HL-60 (cell line): Measurements from ENCODE around the gene GRID1.
A peak's percentile ranks its signal among the peaks of the same experiment; 100 is the strongest.

Experiments used
- DNase-seq, 2 experiments: peaks; one replicate each; pipeline ENCODE4 v3.0.0-alpha.2; 2010 to 2020; ENCODE audit warnings: low read depth in 1 of 2, low spot score in 1 of 2
- H3K27ac ChIP-seq: fragments of 250-450 bp; sonication (Bioruptor Pico); replicated peaks from 2 replicates; pipeline ENCODE4 v1.5.1; 2020; ENCODE audit warnings: mild to moderate bottlenecking, moderate library complexity
- H3K27me3 ChIP-seq: fragments of 250-450 bp; sonication (Bioruptor Pico); 2 replicates; pipeline ENCODE4 v1.5.1; 2021; ENCODE audit warnings: mild to moderate bottlenecking, moderate library complexity; ENCODE audit not compliant: insufficient read depth, poor library complexity, severe bottlenecking
- H3K4me3 ChIP-seq: replicated peaks from 2 replicates; pipeline ENCODE4 v1.5.1; 2011; ENCODE audit warnings: mild to moderate bottlenecking, control low read depth, low read length; ENCODE audit not compliant: insufficient read depth
- POLR2AphosphoS5 ChIP-seq: IDR thresholded peaks from 2 replicates; pipeline ENCODE4 v1.6.1; 2012; ENCODE audit warnings: low read depth
- SPI1 ChIP-seq: IDR thresholded peaks from 2 replicates; pipeline ENCODE4 v1.6.1; 2012; ENCODE audit warnings: low read depth, mild to moderate bottlenecking, borderline replicate concordance
- TF ChIP-seq, protein P1 (sequence below): IDR thresholded peaks from one replicate; pipeline ENCODE4 v1.5.1; 2011; ENCODE audit warnings: low read length, control low read depth, inconsistent platforms; ENCODE audit not compliant: insufficient read depth
- TF ChIP-seq, protein P2 (sequence below): IDR thresholded peaks from 2 replicates; pipeline ENCODE4 v1.6.1; 2012; ENCODE audit warnings: low read depth; ENCODE audit not compliant: insufficient replicate concordance

GRID1 gene

DNA sequence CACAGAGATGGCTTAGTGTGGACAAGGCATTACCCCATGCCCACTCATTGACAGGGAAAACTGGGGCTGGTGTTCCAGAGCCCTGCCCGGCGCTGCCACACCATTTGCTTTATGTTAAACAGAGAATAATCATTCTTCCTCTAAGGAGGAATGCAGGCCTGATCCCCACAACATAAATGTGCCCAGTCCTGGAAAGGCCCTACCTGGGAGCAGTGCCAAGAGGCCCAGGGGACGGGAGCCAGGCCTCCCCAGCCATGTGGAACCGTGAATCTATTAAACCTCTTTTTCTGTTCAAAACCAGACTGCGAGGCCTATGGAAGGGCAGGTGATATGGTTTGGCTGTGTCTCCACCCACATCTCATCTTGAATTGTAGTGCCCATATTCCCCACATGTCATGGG is 264.1 kb downstream of the GRID1 start:
- Histone ChIP-seq H3K27me3 (no peaks in the 10 kb centered on the region), H3K4me3 (no peak overlapping the region), H3K27ac (no peak overlapping the region)
- TF ChIP-seq, protein P1, sequence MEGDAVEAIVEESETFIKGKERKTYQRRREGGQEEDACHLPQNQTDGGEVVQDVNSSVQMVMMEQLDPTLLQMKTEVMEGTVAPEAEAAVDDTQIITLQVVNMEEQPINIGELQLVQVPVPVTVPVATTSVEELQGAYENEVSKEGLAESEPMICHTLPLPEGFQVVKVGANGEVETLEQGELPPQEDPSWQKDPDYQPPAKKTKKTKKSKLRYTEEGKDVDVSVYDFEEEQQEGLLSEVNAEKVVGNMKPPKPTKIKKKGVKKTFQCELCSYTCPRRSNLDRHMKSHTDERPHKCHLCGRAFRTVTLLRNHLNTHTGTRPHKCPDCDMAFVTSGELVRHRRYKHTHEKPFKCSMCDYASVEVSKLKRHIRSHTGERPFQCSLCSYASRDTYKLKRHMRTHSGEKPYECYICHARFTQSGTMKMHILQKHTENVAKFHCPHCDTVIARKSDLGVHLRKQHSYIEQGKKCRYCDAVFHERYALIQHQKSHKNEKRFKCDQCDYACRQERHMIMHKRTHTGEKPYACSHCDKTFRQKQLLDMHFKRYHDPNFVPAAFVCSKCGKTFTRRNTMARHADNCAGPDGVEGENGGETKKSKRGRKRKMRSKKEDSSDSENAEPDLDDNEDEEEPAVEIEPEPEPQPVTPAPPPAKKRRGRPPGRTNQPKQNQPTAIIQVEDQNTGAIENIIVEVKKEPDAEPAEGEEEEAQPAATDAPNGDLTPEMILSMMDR: no peak
- TF ChIP-seq, protein P2, sequence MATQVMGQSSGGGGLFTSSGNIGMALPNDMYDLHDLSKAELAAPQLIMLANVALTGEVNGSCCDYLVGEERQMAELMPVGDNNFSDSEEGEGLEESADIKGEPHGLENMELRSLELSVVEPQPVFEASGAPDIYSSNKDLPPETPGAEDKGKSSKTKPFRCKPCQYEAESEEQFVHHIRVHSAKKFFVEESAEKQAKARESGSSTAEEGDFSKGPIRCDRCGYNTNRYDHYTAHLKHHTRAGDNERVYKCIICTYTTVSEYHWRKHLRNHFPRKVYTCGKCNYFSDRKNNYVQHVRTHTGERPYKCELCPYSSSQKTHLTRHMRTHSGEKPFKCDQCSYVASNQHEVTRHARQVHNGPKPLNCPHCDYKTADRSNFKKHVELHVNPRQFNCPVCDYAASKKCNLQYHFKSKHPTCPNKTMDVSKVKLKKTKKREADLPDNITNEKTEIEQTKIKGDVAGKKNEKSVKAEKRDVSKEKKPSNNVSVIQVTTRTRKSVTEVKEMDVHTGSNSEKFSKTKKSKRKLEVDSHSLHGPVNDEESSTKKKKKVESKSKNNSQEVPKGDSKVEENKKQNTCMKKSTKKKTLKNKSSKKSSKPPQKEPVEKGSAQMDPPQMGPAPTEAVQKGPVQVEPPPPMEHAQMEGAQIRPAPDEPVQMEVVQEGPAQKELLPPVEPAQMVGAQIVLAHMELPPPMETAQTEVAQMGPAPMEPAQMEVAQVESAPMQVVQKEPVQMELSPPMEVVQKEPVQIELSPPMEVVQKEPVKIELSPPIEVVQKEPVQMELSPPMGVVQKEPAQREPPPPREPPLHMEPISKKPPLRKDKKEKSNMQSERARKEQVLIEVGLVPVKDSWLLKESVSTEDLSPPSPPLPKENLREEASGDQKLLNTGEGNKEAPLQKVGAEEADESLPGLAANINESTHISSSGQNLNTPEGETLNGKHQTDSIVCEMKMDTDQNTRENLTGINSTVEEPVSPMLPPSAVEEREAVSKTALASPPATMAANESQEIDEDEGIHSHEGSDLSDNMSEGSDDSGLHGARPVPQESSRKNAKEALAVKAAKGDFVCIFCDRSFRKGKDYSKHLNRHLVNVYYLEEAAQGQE: no peak
- TF ChIP-seq POLR2AphosphoS5: no peak
- DNase-seq: no peak

DNA sequence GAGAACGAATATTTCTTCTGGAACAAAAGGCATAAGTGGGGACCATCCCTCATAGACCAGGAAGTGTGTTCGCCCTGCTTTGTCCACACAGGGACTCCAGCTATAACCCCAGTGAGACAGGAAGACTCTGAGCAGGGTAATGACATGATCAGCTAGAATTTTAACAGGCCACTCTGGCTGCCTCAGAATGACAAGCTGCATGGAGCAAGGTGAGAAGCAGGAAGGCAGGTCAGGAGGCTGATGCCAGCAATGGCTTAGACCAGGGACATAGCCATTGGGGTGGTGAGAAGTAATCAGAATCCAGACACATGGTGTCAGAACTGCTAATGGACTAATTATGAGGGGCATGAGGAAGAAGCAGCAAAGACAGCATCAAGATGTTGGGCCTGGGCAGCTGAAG is 264.6 kb downstream of the GRID1 start:
- Histone ChIP-seq H3K27ac (no peak overlapping the region), H3K4me3 (no peak overlapping the region), H3K27me3 (no peaks in the 10 kb centered on the region)
- DNase-seq: no peak
- TF ChIP-seq, protein P1: no peak
- TF ChIP-seq, protein P2: no peak
- no peak for TF ChIP-seq SPI1

DNA sequence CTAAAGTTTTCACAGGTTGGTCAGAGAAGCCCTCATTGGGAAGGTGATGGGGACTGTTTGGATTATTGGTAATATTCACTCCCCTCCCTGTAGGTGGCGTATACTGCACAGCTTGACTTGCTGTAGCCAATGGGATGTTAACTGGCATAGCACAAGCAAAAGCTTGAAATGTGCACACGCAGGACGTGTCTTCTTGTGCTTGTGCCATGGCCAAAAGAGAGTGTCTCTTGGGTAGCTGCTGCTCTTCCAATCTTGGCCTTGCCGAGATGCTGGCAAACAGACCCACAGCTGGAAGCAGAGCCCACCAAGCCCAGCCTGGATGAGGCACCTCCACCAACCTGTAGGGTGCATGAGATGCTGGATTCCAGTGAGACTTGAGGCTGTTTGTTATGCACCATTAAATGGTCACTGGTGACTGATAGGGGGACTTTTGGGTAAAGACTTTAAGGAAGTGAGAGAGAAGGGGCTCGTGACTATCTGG is 266.0 kb downstream of the GRID1 start:
- TF ChIP-seq SPI1: no peak
- TF ChIP-seq, protein P1: peak; percentile 80
- peak; percentile 18 to 32 for DNase-seq
- H3K27me3 ChIP-seq: no peaks in the 10 kb centered on the region
- no peak overlapping the region for H3K4me3 ChIP-seq
- H3K27ac ChIP-seq: no peak overlapping the region

DNA sequence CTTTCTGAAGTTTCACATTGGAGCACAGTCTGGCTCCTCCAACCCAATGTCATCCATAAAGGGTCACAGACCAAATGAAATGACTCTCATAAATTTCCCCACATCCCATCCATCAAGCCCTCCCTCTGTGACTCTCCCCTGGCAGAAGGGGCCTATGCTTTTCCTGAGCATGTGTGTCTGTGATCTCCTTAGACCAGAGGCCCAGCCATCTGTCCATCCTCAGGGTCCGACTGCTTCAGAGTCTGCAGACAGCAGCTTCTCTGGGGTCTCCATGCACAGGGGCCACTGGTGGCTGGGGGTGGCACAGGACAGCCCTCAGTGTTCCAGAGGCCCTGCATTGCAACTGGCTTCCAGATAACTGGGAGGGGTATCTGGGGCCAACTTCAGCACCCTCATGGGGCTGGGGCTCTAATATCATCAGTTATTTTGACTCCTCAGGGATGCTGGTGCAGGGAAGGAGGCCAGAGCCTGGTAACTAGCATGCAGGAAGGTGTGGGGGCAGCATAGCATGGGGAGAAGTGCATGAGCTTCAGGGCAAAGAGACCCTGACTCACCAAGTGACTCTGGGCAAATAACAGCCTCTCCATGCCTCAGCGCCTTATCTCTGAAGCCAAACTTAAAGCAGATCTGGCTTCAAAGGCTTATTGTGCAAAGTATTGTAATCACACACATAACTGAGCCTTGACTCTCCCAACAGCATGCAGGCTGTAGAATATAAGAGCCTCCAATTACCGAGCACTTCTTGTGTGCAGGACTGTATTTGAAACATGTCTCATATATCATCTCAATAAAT is 266.9 kb downstream of the GRID1 start:
- TF ChIP-seq POLR2AphosphoS5: no peak
- DNase-seq: no peak
- Histone ChIP-seq H3K4me3 (no peak overlapping the region), H3K27me3 (no peaks in the 10 kb centered on the region), H3K27ac (no peak overlapping the region)
